ENCODE measurements around the gene PALD1. TPM values are rescaled to one million over a fixed set of nuclear protein-coding genes. Genes with fewer than 3 reads are reported as not detected.

The PALD1 gene
- total RNA-seq, 6 experiments from 2014 or later: 0.81 to 2.9 (median 1.3) TPM

DNA sequence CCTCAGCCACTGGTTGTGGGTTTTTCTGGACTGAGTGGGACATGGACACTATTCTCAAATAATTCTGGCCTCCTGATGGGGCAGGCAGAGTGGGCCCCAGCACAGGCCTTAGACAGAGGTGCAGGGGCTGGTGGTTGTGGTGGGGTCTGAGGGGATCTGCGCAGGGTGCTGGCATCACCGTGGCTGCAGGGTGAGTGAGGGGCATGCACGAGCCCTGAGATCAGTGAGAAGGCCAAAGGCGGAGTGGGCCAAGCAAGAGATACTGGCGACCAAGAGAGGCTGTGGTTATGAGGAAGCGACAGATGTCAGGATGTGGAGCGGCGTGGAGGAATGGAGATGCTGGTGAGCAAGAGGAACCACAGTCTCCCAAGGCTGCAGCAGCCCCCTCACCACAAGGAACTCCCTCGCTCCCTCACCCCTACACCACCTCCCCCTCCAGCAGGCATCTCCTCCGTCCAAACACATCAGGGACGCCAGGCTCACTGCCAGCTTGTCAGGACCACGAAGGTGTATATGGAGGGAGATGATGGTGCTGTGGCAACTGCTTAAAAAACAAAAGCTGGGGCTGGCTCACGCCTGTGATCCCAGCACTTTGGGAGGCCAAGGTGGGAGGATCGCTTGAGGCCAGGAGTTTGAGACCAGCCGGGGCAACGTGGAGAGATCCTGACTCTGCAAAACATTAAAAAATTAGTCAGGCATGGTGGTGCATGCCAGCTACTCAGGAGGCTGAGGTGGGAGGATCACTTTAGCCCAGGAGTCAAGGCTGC lies 114.4 kb downstream of the PALD1 start:
- Histone ChIP-seq H3K27ac (no peak overlapping the region), H3K36me3 (no peaks in the 10 kb centered on the region), H3K4me1 (peaks cover 0 to 8% (median 0%) of the 10 kb centered on the region in 4 donors), H3K27me3 (no peaks in the 10 kb centered on the region), H3K9me3 (no peaks in the 10 kb centered on the region), H3K4me3 (no peak overlapping the region)
- 78% methylated on average over 6 of the region's 16 CpGs for WGBS (ENCODE audit: insufficient coverage, low coverage, low lambda C conversion rate, missing lambda C conversion rate)
- DNase-seq (no peak), ATAC-seq (no peak)
- intact Hi-C loops (cut with DNase I): no loop called here
- TF ChIP-seq, protein P1, sequence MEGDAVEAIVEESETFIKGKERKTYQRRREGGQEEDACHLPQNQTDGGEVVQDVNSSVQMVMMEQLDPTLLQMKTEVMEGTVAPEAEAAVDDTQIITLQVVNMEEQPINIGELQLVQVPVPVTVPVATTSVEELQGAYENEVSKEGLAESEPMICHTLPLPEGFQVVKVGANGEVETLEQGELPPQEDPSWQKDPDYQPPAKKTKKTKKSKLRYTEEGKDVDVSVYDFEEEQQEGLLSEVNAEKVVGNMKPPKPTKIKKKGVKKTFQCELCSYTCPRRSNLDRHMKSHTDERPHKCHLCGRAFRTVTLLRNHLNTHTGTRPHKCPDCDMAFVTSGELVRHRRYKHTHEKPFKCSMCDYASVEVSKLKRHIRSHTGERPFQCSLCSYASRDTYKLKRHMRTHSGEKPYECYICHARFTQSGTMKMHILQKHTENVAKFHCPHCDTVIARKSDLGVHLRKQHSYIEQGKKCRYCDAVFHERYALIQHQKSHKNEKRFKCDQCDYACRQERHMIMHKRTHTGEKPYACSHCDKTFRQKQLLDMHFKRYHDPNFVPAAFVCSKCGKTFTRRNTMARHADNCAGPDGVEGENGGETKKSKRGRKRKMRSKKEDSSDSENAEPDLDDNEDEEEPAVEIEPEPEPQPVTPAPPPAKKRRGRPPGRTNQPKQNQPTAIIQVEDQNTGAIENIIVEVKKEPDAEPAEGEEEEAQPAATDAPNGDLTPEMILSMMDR (IDR thresholded peaks at IDR 0.05): no peak
- no peak for TF ChIP-seq POLR2A (IDR thresholded peaks at IDR 0.05)

GRCh38 chr10:70593513-70593890 lies 114.9 kb downstream of the PALD1 start:
- intact Hi-C loops (cut with DNase I): no loop called here
- peaks cover 0 to 8% (median 0%) of the 10 kb centered on the region in 4 donors for H3K4me1 ChIP-seq
- no peaks in the 10 kb centered on the region for H3K36me3 ChIP-seq
- H3K27me3 ChIP-seq: no peaks in the 10 kb centered on the region
- H3K9me3 ChIP-seq: no peaks in the 10 kb centered on the region
- 70% methylated on average over 7 of the region's 7 CpGs for WGBS (ENCODE audit: insufficient coverage, low coverage, low lambda C conversion rate, missing lambda C conversion rate)
- no peak overlapping the region for H3K4me3 ChIP-seq
- DNase-seq (no peak), ATAC-seq (no peak)
- no peak overlapping the region for H3K27ac ChIP-seq
- TF ChIP-seq POLR2A (IDR thresholded peaks at IDR 0.05): no peak
- TF ChIP-seq, protein P1 (IDR thresholded peaks at IDR 0.05): no peak

- Histone ChIP-seq H3K4me3 (no peak overlapping the region), H3K9me3 (no peaks in the 10 kb centered on the region), H3K27ac (no peak overlapping the region), H3K36me3 (no peaks in the 10 kb centered on the region), H3K27me3 (no peaks in the 10 kb centered on the region), H3K4me1 (peaks cover 0 to 8% (median 0%) of the 10 kb centered on the region in 4 donors)
- no peak for TF ChIP-seq POLR2A (IDR thresholded peaks at IDR 0.05)
- no peak for DNase-seq
- ATAC-seq: no peak
- 100% methylated on average over 1 of the region's 3 CpGs for WGBS (ENCODE audit: insufficient coverage, low coverage, low lambda C conversion rate, missing lambda C conversion rate)
- intact Hi-C loops (cut with DNase I): no loop called here
Observed at GRCh38 chr10:70594161-70594560, 115.6 kb downstream of the PALD1 start.

DNA sequence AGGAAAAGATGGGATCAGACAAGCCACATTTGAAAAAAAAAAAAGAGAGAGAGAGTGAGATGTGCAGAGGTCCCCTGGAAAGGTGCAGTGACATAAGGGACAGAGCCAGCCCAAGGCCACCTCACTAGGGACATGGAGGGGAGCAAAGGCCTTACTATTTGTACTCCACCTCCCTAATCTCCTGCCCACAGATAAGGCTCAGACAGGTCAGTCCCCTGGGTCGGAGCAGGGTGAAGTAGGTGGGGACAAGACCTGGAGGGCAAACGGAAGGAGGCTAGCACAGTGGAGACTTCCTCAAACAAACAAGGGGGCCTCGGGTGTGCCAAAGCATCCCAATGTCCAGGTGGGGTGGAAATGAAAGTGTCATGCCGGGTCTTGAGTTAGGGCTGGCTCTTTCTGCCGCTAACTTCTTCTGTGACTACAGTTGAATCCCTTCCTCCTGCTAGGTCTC lies 117.0 kb downstream of the PALD1 start:
- no peaks in the 10 kb centered on the region for H3K36me3 ChIP-seq
- peaks cover 0 to 8% (median 0%) of the 10 kb centered on the region in 4 donors for H3K4me1 ChIP-seq
- ATAC-seq (no peak), DNase-seq (no peak)
- H3K27me3 ChIP-seq: no peaks in the 10 kb centered on the region
- H3K9me3 ChIP-seq: no peaks in the 10 kb centered on the region
- H3K4me3 ChIP-seq: no peak overlapping the region
- no peak for TF ChIP-seq POLR2A (IDR thresholded peaks at IDR 0.05)
- TF ChIP-seq, protein P1 (IDR thresholded peaks at IDR 0.05): no peak
- 66% methylated on average over 3 of the region's 5 CpGs for WGBS (ENCODE audit: insufficient coverage, low coverage, low lambda C conversion rate, missing lambda C conversion rate)
- intact Hi-C loops (cut with DNase I): no loop called here
- no peak overlapping the region for H3K27ac ChIP-seq

- WGBS (ENCODE audit: insufficient coverage, low coverage, low lambda C conversion rate, missing lambda C conversion rate): 46% methylated on average over 7 of the region's 14 CpGs
Observed at GRCh38 chr10:70596110-70596798, 117.7 kb downstream of the PALD1 start.

More at GRCh38 chr10:70596110-70596798, 117.7 kb downstream of the PALD1 start:
- H3K27me3 ChIP-seq: no peaks in the 10 kb centered on the region
- H3K4me3 ChIP-seq: no peak overlapping the region
- H3K9me3 ChIP-seq: no peaks in the 10 kb centered on the region
- DNase-seq: peak in 2 of 3 donors; percentile 41 to 73
- TF ChIP-seq, protein P1 (IDR thresholded peaks at IDR 0.05): no peak
- no peak for TF ChIP-seq POLR2A (IDR thresholded peaks at IDR 0.05)
- peaks cover 0 to 8% (median 0%) of the 10 kb centered on the region in 4 donors for H3K4me1 ChIP-seq
- no peak overlapping the region for H3K27ac ChIP-seq
- intact Hi-C loops (cut with DNase I): no loop called here
- no peaks in the 10 kb centered on the region for H3K36me3 ChIP-seq
- ATAC-seq: peak in 3 of 4 donors; percentile 80 to 84 (median 83)

All from right lobe of liver (tissue), 6 donors.